ENCODE data around the gene NRG3.

NRG3 gene

DNA sequence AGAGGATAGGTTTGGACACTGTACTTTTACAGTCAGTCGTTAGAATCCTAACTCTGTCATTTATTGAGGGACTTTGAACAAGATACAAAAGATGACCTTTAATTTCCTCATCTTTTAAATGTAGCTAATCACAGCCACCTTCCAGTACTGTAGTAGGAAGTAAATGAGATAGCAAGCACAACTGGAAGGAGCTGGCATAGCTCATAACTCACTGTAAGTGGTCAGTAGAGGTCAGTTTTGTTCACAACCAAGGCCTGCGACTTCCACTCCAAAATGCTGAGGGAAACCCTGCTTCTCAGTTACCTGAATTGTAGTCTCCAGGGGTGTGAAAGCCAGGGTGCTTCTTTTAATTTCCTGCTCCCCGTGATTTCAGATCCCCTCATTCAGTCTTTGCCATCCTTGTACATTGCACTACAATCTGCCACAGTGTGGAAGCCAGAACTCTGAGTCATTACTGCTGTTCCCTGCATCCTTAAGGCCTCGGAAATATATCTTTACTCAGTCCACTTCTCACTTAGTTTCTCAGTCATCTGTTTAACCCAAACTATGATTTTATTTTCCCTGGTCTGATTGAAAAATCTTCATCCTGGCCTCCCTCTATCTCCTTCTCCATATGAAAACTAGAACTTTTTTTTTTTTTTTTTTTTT lies 361.2 kb downstream of the NRG3 start:
- TF ChIP-seq POLR2AphosphoS5 (IDR thresholded peaks at IDR 0.05; ENCODE audit: low read depth, low read length): no peak
- TF ChIP-seq POLR2A (IDR thresholded peaks at IDR 0.05; ENCODE audit: low read depth, low read length): no peak
- TF ChIP-seq TAF1 (IDR thresholded peaks at IDR 0.05; ENCODE audit: borderline replicate concordance, low read depth, low read length): no peak
- DNase-seq (ENCODE audit: insufficient read length): no peak
- no peak for FAIRE-seq

DNA sequence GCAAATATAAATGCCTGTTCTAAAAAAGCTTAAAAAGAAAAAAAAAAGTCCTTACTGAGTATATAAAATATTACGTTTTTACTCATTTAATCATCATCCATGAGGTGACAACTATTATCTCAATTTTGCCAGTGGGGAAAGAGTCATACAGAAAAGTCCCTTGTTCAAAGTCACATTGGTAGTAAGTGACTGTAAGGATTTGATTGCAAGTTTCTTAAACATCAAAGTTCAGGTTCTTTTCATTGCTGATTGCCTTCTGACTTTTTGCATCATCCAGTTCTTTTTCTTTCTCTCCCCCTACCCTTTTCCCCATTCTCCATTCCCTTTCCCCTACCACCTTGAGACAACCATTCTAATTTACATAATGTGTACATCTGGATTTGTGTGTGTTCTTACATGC lies 363.3 kb downstream of the NRG3 start:
- FAIRE-seq (no peak), DNase-seq (ENCODE audit: insufficient read length) (no peak)
- TF ChIP-seq TAF1 (IDR thresholded peaks at IDR 0.05; ENCODE audit: borderline replicate concordance, low read depth, low read length) (no peak), POLR2A (IDR thresholded peaks at IDR 0.05; ENCODE audit: low read depth, low read length) (no peak), POLR2AphosphoS5 (IDR thresholded peaks at IDR 0.05; ENCODE audit: low read depth, low read length) (no peak)

DNA sequence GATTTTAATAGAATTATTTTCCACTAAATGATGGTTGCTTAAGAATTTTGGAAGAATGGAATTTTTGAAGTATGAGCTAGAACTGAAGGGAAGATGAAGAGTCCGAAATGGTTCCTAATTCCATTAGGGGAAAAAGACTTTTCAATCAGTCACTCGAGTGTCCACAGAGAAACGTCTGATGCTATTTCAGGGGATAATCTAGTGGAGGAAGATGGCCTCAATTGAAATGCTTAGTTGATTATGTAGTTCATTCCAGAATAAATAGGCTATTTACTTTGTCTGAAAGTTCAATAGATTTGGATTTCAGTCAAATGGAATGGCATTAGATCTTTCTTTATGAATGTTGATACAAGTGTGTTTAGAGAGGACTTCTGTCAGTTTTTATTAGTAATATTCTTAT lies 365.4 kb downstream of the NRG3 start:
- DNase-seq (ENCODE audit: insufficient read length): no peak
- no peak for TF ChIP-seq POLR2AphosphoS5 (IDR thresholded peaks at IDR 0.05; ENCODE audit: low read depth, low read length)
- TF ChIP-seq TAF1 (IDR thresholded peaks at IDR 0.05; ENCODE audit: borderline replicate concordance, low read depth, low read length): no peak
- no peak for TF ChIP-seq POLR2A (IDR thresholded peaks at IDR 0.05; ENCODE audit: low read depth, low read length)
- no peak for FAIRE-seq

DNA sequence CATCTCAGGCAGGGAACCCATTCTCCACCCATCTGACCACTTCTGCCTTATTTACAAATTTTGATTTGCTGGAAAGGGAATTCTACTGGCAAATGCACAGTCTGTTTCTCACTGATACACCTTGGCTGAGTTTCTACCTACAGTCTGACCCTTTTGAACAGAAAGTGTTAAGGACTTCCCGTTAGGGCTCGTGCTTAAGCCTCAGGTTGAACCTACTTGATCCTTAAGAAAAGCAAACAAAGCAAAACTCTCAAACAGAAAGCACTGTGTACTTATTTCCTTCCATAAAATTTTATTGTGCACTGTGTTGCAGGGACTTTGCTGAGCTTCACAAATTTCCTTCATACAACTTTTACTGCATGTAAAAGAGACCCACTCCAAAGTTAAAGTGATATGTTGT lies 367.8 kb downstream of the NRG3 start:
- FAIRE-seq: no peak

DNA sequence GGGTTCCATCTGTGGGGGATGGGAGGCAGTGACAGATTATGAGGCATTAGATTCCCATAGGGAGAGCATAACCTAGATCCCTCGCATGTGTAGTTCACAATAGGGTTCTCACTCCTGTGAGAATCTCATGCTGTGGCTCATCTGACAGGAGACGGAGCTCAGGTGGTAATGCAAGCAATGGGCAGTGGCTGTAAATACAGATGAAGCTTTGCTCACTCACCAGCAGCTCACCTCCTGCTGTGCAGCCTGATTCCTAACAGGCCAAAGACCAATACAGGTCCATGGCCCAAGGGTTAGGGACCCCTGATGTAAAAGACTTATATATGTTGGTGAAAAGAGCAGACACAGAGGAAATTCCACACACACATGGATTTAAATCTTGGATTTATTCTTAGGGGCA lies 370.2 kb downstream of the NRG3 start:
- no peak for FAIRE-seq
- DNase-seq (ENCODE audit: insufficient read length): no peak
- no peak for TF ChIP-seq TAF1 (IDR thresholded peaks at IDR 0.05; ENCODE audit: borderline replicate concordance, low read depth, low read length)
- no peak for TF ChIP-seq POLR2AphosphoS5 (IDR thresholded peaks at IDR 0.05; ENCODE audit: low read depth, low read length)
- no peak for TF ChIP-seq POLR2A (IDR thresholded peaks at IDR 0.05; ENCODE audit: low read depth, low read length)

More for the DNA sequence above, 367.8 kb downstream of the NRG3 start:
- TF ChIP-seq POLR2AphosphoS5 (IDR thresholded peaks at IDR 0.05; ENCODE audit: low read depth, low read length): no peak
- no peak for TF ChIP-seq TAF1 (IDR thresholded peaks at IDR 0.05; ENCODE audit: borderline replicate concordance, low read depth, low read length)
- no peak for TF ChIP-seq POLR2A (IDR thresholded peaks at IDR 0.05; ENCODE audit: low read depth, low read length)
- no peak for DNase-seq (ENCODE audit: insufficient read length)

DNA sequence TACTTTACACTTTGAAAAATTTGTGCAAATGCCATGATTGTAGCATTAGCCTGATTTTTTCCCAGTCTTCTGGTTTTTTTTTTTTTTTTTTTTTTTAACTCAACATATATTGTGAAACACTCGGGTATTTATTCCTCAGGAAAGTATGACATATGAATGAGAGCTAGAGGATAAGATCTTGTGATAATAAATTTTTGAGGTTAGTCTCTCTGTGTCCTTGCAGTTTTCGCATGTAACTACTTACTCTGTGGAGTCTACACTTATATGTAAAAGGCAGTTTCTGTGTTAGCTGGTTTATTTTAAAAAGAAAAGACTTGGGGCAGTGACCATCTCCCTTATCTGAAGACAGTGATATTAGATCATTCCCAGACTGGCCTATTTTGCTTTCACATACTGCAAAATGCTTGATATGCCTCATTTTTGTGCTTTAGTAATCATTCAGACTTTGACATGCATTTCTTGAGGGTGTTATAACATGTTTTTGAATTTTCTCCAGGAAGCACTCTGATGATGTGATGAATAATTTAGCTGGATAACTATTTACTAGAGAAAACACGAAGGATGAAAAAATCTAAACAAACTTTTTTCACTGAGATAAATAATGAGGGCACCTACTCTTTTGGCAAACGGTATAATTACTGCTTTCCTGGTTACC lies 371.0 kb downstream of the NRG3 start:
- FAIRE-seq: no peak
- DNase-seq (ENCODE audit: insufficient read length): no peak
- TF ChIP-seq TAF1 (IDR thresholded peaks at IDR 0.05; ENCODE audit: borderline replicate concordance, low read depth, low read length) (no peak), POLR2A (IDR thresholded peaks at IDR 0.05; ENCODE audit: low read depth, low read length) (no peak), POLR2AphosphoS5 (IDR thresholded peaks at IDR 0.05; ENCODE audit: low read depth, low read length) (no peak)

DNA sequence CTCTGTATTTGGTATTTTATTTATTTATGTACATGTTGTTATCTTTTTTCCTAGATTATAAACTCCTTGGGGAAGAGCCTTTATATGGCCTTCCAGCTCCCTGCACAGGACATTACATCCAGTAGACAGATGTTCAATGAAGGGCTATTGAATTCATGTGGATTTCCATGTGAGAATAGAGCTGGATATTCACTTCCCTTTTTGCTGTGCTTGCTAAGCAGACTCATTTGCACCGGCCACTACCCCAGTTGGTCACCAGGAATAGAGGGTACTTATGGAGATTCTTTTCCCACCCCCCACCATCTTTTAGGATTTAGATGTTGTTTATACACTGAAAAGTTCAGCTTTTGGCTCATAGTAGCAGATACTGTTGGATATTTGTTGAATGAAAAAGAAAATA lies 374.1 kb downstream of the NRG3 start:
- no peak for FAIRE-seq
- no peak for DNase-seq (ENCODE audit: insufficient read length)
- TF ChIP-seq TAF1 (IDR thresholded peaks at IDR 0.05; ENCODE audit: borderline replicate concordance, low read depth, low read length) (no peak), POLR2A (IDR thresholded peaks at IDR 0.05; ENCODE audit: low read depth, low read length) (no peak), POLR2AphosphoS5 (IDR thresholded peaks at IDR 0.05; ENCODE audit: low read depth, low read length) (no peak)

DNA sequence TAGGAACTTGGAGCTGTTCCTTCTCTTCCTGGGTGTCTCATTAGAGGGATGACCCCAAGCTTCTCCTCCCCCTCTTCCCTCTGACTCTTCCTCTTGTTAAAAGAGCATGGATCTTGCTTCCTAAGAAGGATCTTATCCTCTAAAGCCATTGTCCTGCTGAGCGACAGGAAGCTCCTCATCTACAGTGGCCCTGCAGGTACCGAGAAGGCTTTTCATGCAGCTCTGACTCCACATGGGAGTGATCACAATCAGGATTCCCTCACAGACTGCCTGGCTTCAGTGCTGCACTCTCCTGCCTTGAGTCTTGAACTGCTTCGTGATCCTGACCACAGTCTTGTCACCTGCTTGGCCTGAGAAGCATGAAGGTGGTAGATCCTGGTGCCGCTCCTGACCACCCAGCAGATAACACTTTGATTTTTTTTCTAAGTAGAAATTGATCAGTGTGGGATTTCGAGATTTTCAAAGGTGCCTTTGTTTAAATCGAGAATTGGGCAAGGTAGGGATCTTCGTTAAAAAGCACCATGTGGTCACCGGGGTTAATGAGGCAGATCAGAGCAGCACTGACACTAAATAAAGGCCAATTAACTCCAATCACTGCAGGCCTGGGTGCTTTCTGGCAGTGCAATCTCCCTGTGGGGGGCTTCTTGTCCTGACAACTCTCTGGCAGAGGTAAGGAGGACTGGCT lies 376.4 kb downstream of the NRG3 start:
- no peak for DNase-seq (ENCODE audit: insufficient read length)
- FAIRE-seq: no peak
- TF ChIP-seq TAF1 (IDR thresholded peaks at IDR 0.05; ENCODE audit: borderline replicate concordance, low read depth, low read length): no peak
- TF ChIP-seq POLR2AphosphoS5 (IDR thresholded peaks at IDR 0.05; ENCODE audit: low read depth, low read length): no peak
- TF ChIP-seq POLR2A (IDR thresholded peaks at IDR 0.05; ENCODE audit: low read depth, low read length): no peak

DNA sequence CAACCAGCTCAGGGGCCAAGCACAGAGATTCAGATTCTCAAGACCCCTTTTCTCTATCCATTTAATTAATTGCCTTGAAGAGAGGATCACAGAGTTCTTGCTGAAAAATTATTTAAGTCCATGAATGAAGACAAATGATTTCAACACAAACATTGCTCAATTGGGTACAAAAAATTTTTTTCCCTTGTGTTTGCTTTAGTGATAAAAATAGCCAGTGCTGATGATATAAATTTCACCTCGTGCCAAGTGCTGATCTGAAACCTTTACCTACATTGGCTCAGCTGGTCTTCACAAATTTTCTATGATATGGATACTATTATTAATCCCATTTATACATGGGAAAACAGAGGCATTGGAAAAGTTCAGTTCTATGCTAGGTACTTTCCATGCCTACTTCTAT lies 377.1 kb downstream of the NRG3 start:
- TF ChIP-seq TAF1 (IDR thresholded peaks at IDR 0.05; ENCODE audit: borderline replicate concordance, low read depth, low read length) (no peak), POLR2AphosphoS5 (IDR thresholded peaks at IDR 0.05; ENCODE audit: low read depth, low read length) (no peak)
- DNase-seq (ENCODE audit: insufficient read length): no peak
- FAIRE-seq: no peak

DNA sequence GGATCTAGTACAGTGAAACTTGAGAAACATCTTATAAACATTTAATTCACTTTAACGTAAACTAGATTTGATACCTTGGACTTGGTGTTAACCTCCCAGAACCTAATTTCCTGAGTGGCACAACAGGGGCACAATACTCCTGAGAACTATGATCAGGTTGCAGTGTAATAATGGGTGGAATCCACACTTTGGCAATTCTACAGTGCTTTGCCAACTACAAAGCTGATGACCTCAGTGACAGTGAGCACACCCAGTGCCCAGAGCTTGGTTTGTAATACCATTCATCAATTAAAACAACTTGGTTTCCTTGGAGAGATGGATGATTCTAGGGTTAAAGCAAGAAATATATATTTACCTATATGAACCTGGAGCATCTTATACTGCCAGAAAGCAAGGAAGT lies 379.2 kb downstream of the NRG3 start:
- no peak for TF ChIP-seq POLR2A (IDR thresholded peaks at IDR 0.05; ENCODE audit: low read depth, low read length)
- TF ChIP-seq POLR2AphosphoS5 (IDR thresholded peaks at IDR 0.05; ENCODE audit: low read depth, low read length): no peak
- DNase-seq (ENCODE audit: insufficient read length) (no peak), FAIRE-seq (no peak)

DNA sequence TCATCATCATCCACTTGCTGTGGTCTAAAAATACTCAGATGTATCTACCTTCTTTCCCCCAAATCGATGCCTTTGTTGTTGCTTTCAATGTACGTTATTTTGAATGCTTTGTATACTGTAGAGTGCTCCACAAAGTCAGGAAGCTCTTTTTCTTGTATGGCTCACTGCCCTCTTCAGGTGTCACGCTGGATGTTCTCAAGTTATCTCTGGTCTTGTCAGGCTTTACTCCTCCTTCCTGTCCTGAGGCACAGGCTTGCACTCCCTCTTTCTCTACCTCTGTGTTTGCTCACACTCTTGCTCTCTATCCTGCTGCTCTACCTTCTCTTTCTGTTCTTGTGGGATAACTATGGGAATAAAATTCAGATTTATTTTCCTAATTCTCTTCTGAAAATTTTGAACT lies 381.3 kb downstream of the NRG3 start:
- FAIRE-seq (no peak), DNase-seq (ENCODE audit: insufficient read length) (no peak)
- TF ChIP-seq TAF1 (IDR thresholded peaks at IDR 0.05; ENCODE audit: borderline replicate concordance, low read depth, low read length): no peak
- no peak for TF ChIP-seq POLR2A (IDR thresholded peaks at IDR 0.05; ENCODE audit: low read depth, low read length)

DNA sequence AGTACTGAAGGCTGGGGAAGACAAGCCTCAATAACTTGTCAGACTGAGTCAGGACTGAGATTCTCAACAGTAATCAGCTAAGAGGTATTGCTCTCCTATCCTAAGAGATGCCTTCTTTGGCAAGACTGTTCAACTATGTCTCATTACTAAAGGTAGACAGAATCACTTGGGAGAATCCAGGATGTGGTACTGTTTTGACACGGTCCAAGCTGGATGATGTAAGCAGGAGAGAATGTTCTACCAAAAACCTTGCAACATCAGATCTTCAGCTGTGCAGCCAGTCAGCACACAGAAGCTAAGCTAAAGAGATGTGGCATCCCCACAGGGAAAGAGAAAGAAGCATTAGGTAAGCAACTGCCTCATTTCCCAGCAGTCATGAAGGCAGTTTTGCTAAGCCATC lies 391.4 kb downstream of the NRG3 start:
- DNase-seq (ENCODE audit: insufficient read length) (no peak), FAIRE-seq (no peak)
- TF ChIP-seq POLR2AphosphoS5 (IDR thresholded peaks at IDR 0.05; ENCODE audit: low read depth, low read length) (no peak), TAF1 (IDR thresholded peaks at IDR 0.05; ENCODE audit: borderline replicate concordance, low read depth, low read length) (no peak), POLR2A (IDR thresholded peaks at IDR 0.05; ENCODE audit: low read depth, low read length) (no peak)

Measured in GM12892 (cell line).